ENCODE data around the gene DMRTB1.

DMRTB1 gene

GRCh38 chr1:53511933-53512806 is 53.0 kb downstream of the DMRTB1 start:
- DNase-seq, result no peak

GRCh38 chr1:53512807-53513755 is 53.9 kb downstream of the DMRTB1 start:
- no peak for DNase-seq

GRCh38 chr1:53513846-53514245 is 54.6 kb downstream of the DMRTB1 start:
- no peak for DNase-seq

GRCh38 chr1:53514436-53514835 is 55.2 kb downstream of the DMRTB1 start:
- DNase-seq, result no peak

GRCh38 chr1:53516181-53516580 is 57.0 kb downstream of the DMRTB1 start:
- no peak for DNase-seq
